HG03103 (cell line): Measurements from ENCODE around the gene SEZ6L.

ENCODE experiments used
- ATAC-seq: cut with Tn5 transposase; IDR thresholded peaks from one replicate; pipeline ENCODE4 v1.9.1; 2021; ENCODE audit warnings: low read depth; ENCODE audit not compliant: unreplicated experiment

The SEZ6L gene

DNA sequence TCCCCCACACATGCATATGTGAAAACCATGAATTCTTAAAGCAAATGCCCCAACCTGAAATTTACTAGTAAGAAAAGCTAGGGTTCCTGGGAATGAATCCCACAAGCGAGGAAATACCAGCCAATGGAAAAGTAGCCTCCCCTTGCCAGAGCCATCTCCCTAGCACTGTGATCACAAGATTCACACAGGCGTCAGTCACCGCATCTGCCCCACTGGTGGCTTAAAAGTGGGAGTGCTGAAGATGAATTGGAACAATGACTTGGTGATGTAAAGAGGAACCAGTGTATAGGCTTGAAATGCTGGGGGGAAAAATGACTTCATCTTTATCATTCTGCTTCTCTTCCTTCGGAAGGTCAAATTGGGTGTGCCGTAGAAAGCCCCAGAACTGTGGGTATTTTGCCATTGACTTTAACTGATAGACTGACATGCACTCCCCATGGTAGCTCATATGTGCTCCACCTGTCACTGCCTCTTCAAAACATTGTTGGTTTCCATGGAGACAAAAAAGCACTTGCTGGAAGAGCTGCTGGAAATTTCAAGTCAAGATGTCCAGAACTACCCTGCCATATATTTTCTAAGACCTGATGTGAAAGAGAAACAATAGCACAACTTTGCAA is 240.6 kb downstream of the SEZ6L start:
- no peak for ATAC-seq

DNA sequence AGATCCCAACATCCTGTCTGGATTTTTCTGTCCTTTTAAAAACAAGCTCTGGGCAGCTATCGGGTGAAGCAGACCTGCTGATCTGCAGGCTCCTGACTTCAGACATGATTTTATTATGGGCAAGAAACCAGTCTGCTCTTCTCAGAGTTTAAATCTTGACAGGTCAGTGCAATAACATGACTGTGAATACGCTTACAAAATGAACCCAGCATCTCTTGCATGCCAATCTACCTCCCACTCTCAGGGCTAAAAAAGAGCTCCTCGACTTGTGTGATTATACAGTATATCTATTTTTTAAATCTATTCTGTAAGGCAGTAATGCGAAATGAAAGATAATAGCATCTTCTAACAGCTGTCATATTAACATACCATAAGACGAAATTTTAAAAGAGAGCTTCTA is 241.1 kb downstream of the SEZ6L start:
- ATAC-seq, result no peak

DNA sequence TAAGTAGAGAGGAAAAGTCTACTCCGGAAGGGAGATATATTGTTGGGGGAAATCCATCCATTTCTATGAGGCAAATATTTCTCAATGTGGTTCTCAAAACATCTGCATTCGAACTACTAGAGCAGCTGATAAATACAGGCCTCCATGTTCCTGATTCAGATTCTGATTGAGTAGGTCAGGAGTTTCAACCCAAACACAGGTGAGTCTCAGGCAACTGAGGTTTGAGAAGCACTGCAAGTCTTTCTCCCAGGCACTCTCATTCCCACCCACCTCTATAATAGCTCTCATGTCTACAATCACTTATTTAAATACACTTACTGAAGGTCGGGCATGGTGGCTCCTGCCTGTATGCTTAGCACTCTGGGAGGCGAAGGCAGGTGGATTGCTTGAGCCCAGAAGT is 245.1 kb downstream of the SEZ6L start:
- ATAC-seq, result no peak

DNA sequence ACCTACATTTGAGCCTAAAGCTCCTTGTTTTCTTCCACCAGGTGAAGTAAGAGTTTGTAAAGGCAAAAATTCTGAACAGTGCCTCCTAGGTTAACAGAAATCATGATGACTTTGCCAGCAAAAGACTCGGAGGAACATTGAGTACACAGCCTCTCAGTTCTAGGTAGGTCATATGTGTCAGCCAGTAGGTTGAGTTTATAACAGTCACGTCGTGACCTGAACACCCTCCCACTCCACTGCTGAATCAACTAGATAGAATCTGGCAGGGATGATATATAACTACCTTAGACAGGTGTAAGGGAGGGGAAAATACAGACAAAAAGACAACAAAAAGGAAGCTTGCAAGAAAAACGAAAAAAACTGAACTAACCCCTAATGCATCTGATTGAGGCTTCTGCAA is 247.0 kb downstream of the SEZ6L start:
- no peak for ATAC-seq

DNA sequence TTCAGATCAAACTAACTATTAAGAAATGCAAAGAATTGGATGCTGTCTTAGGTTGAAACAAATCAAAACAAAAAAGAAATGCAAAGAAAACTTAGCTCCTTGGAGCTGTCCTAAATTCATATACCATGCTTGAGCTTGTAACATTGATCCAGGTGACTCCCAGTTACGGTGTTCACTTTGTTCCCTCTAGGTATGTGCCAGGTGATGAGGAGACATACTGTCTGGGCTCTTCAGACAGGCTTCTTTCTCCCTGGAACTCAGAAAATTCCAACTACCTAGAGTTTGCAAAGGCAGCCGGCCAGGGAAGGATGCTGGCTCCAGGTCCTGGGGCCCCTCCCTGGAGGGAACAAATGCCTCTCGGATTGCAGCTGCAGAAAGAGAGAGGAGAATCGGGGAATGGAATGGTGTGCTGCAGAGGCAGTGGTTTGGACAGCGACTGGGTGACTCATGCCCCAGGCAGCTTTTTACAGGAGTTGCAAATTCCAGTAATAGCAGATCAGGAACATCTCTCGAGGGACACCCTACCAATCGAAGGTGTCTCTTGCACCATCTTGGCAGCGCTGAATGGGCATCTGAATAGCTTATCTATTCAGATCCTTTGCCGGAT is 247.5 kb downstream of the SEZ6L start:
- no peak for ATAC-seq

DNA sequence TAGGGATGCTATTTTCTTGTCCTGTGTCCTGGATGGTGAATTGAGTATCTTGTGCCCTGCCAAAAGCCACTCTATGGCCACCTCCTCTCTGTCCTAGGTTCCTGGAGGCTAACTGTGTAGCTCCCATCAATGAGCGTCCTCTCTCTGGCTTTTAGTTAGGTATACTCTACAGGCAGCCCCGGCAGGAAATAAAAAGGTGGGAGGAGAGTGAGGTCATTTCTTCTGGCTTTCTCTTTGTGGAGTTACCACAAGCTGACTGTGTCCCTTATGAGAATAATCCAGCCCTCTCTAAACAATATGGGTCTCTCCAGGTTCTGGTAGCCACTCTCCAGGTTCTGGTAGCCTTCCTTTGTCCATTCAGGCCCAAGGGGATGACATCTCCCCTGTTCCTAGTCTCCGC is 248.1 kb downstream of the SEZ6L start:
- no peak for ATAC-seq

DNA sequence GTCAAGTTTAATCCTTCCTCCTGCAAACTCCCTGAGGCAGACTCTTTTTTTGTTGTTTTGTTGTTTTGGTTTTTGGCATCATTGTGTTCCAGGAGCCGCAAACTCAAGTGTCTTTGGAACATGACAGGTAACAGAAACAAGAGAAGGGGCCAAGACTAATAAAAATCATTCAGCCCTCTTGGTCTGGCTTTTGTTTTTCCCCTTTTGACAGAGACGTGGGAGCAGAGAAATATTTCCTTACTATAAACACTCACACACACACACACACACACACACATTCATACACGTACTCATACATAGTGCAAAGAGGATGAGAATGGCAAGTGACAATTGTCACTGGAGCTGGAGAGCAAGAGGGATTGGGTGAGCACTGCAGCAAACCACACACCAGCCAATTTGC is 249.4 kb downstream of the SEZ6L start:
- ATAC-seq, result no peak

DNA sequence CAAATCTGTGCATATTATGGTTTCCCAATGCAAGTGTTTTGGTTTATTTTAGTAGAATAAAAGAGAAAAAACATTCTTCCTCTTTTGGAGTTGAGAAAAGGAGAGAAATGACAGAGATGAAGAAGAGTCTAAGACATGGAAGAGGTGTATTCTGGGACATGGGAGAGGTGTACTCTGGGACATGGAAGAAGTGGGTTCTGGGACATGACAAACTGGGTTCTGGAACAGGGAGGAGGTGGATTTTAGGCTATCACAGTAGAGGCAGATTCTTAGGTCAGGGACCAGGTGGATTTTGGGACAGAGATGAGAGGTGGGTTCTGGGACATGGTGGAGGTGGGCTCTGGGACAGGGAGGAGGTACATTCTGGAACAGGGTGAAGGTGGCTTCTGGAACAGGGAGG is 257.7 kb downstream of the SEZ6L start:
- no peak for ATAC-seq

DNA sequence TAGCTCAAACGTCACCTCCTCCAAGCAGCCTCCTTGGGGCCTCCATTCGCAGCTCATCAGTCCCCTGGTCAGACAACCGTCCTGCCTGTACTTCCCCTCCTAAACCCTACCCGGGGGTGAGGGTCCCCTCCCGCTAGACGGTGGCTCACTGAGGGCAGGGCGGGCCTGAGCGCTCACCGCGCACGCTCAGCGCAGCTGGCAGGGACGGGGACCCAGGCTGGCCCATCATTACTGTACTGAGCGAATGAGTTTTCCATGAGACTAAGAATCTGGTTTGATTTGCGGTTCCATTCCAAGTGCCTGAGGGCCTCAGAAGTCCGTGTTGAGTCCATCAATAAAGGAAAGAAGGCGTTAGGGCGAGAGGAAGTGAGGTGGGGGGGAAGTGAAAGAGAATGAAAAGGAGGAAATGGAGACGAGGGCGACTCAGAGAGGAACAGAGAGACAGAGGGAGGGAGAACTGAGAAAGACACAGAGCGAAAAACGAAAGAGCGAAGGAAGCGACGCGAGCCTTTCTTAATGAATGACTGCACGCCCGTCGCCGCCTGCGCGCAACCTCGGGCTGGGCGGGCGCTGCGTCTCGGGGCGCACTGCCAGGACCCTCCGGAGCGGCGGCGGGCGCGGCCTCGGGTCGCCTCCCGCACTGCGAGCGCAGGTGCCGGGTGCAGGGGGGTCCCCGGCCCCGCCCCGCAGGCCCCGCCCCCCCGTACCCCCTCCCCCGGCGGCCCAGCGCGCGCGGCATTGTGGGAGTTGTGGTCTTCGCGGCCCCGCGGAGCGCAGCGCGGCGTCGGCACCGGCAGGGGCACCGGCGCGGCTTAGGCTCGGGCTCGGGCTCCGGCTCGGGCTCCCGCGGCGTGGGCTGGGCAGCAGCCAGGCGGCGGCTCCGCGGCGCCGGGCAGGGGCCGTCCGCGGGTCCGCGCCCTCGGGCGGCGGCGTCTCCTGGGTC is 259.5 kb downstream of the SEZ6L start, which contains the start of gene ASPHD2:
ASPHD2 (plus strand) TSS at position 746 of the 943 bp plus-strand sequence. CDS start 4,356 bp downstream, outside the sequence.
- ATAC-seq, result peak; percentile 57

DNA sequence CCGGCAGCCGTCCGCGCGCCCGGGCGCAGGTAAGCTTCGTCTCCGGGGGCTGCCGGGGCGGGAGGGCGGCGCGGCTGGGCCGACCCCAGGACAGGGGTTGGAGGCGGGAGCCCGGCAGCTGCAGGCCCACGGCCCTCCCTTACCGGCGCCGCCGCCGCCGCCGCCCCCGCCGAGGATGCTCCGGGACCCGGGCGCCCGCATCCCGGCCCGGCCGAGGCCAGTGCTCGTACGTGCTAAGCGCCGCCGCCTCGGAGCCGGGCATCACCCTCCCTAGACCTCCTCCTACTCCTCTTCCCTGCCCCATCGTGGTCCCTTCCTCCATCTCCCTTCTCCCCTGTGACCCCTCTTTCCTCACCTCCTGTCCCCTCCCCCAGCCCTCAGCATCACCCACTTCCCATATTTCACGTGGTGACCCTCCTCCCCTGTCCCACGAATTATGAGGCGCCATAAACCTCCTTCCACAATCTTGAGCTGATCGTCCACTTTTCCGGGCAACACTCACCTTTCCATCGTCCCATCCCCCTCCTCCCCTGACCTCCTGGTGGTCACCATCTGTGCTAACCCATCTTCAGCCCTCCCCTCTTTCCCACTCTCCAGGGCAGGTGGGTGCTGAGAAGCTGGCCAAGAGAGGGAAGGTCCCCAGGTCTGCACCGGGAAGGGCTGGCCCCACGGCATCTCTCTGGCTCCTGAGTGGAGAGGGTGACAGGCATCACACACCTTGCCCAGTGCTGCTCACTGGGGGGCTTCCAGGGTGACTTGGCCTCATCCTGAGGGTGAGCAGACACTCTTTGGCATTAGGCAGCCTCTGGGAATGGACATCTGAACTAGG is 260.4 kb downstream of the SEZ6L start:
- no peak for ATAC-seq

DNA sequence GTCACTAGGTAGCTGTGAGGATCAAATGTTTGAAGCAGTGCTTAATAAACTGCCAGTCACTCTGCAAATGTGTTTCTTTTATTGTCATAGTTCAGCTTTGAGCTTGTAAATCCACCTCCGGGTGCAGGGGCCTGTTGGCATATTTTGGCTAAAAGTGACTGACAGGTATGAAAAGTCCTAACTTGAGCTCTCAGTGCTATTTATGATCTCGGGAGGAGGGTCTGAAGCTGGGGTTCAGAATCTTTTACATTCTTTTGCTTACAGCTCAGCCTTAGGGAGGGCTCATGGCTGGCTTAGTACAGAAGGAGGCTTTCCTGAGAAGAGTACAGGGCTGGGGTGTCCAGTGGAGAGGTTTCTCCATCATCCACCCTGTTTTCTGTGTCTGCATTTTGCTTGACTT is 261.3 kb downstream of the SEZ6L start:
- ATAC-seq, result no peak

DNA sequence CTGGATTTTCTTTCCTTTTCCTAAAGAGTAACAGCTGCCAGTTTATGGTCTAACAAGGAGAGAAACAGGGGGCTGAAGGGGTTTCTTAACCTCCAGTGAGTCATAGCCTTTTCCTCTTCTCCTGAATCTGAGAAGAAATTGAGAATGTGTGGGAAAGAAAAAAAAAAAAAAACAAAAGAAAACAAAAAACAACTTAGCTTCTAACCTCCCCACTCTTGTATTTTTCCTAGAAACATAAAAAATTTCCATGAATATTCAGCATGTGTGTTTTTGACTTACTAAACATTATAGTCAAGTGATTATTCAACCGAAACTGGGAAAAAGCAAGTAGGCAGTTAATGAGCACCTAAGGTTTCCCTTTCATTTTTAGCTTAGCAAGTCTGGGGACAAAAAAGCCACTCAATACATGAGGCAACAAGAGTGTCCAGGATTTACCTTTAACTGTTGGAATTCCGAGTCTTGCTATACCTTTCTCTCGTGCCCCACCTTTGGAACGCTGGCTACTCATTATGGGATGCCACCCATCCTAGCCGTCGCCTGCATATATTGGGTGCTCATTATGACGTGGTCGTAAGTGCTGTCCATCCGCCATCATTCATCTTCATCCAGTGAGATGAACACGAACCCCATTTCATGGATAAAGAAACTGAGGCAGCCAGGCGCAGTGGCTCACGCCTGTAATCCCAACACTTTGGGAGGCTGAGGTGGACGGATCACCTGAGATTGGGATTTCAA is 262.2 kb downstream of the SEZ6L start:
- no peak for ATAC-seq

DNA sequence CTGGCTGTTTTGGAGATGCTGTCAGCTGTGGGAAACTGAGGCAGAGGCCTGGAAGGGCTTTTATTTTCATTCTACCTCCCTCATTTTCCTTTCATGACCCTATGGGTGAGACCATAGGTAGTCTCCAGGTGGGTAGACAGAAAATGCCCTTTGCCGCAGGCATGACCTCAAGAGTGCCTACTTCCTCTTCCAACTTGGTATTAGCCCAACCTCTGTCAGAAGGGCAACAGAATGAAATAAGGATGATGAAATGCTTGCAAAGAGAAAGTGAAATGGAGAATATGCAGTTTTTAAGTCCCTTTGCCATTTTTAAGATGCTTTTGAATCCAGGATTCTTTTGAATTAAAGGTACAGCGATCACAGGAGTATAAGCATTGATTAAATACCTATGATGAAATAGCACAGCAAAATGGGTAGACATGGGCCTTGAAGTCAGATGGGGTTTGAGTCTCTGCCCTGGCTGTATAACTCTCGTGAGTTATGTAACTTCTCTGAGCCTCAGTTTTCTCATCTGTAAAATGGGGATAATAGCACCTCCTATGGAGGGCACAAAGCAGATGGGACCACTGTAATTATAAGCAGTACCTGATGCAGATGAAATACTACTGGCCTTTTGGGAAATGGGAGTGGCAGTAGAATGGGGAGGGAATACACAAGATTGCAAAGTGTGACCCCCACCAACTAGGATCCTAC is 263.5 kb downstream of the SEZ6L start:
- ATAC-seq, result no peak
